Stomach (tissue), 4 donors: ENCODE data around the gene XPC.

Source experiments
- EP300 ChIP-seq: sonication (generic); formaldehyde crosslinking; IDR thresholded peaks from one replicate; pipeline ENCODE4 v1.6.1; 2017; ENCODE audit warnings: antibody characterized with exemption
- POLR2A ChIP-seq, 4 donors: fragments of 450-650 bp; IDR thresholded peaks; one replicate each; pipeline ENCODE4 v1.6.1; 2016; ENCODE audit warnings: antibody characterized with exemption in 4 of 4, control low read depth in 2 of 4, mild to moderate bottlenecking in 1 of 4, moderate library complexity in 1 of 4

GRCh38 chr3:14209581-14210289, 31.3 kb upstream of the XPC start:
- no peak for TF ChIP-seq POLR2A (IDR thresholded peaks at IDR 0.05)
- TF ChIP-seq EP300: no peak
